ENCODE results near the gene PGLYRP2. TPM values are rescaled to one million over a fixed set of nuclear protein-coding genes. Genes with fewer than 3 reads are reported as not detected.

PGLYRP2 gene
- total and polyA plus RNA-seq, 9 of the 15 experiments (the other 6 are each of a cell fraction or from before 2014, with no cell fraction given), result not detected

DNA sequence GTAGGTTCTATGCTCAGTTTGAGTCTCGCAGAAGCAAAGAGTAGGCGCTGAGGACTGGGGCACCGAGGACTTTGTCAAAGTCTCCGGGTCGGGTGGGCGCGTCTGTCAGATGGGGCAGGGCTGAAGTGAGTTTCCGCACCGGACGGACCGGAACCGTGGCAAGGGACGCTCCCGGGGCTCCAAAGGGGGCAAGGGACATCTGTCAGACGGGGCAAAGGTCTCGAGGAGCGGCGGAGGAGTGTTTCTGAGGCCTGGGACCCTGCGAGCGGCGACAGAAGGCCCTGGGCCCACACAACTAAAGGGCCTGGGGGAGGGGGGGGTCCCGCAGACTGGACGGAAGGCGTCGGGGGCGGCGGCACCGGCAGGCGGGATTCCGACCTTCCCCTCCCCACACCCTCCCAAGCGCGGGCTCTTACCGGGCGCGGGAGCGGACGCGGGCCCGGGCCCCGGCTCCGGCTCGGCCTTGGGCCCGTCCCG, 47.2 kb downstream of the PGLYRP2 start (continued):
- TF ChIP-seq HMGN3 (IDR thresholded peaks at IDR 0.05; ENCODE audit: borderline replicate concordance, extremely low read depth, insufficient read length, low read depth, low read length) (no peak), U2AF2 (optimal IDR thresholded peaks at IDR 0.05; ENCODE audit: low read depth, low read length) (no peak), ZBED1 (IDR thresholded peaks at IDR 0.05) (no peak), RNF2 (IDR thresholded peaks at IDR 0.05) (no peak), ZNF75A (CRISPR knock-in tag; IDR thresholded peaks at IDR 0.05) (no peak), ZFP30 (CRISPR knock-in tag; IDR thresholded peaks at IDR 0.05; ENCODE audit: borderline replicate concordance) (no peak), EP300 (IDR thresholded peaks at IDR 0.05; ENCODE audit: low read length) (no peak), EP400 (IDR thresholded peaks at IDR 0.05) (no peak), MTA3 (IDR thresholded peaks at IDR 0.05; ENCODE audit: borderline replicate concordance) (no peak)
- TF ChIP-seq, protein P1, sequence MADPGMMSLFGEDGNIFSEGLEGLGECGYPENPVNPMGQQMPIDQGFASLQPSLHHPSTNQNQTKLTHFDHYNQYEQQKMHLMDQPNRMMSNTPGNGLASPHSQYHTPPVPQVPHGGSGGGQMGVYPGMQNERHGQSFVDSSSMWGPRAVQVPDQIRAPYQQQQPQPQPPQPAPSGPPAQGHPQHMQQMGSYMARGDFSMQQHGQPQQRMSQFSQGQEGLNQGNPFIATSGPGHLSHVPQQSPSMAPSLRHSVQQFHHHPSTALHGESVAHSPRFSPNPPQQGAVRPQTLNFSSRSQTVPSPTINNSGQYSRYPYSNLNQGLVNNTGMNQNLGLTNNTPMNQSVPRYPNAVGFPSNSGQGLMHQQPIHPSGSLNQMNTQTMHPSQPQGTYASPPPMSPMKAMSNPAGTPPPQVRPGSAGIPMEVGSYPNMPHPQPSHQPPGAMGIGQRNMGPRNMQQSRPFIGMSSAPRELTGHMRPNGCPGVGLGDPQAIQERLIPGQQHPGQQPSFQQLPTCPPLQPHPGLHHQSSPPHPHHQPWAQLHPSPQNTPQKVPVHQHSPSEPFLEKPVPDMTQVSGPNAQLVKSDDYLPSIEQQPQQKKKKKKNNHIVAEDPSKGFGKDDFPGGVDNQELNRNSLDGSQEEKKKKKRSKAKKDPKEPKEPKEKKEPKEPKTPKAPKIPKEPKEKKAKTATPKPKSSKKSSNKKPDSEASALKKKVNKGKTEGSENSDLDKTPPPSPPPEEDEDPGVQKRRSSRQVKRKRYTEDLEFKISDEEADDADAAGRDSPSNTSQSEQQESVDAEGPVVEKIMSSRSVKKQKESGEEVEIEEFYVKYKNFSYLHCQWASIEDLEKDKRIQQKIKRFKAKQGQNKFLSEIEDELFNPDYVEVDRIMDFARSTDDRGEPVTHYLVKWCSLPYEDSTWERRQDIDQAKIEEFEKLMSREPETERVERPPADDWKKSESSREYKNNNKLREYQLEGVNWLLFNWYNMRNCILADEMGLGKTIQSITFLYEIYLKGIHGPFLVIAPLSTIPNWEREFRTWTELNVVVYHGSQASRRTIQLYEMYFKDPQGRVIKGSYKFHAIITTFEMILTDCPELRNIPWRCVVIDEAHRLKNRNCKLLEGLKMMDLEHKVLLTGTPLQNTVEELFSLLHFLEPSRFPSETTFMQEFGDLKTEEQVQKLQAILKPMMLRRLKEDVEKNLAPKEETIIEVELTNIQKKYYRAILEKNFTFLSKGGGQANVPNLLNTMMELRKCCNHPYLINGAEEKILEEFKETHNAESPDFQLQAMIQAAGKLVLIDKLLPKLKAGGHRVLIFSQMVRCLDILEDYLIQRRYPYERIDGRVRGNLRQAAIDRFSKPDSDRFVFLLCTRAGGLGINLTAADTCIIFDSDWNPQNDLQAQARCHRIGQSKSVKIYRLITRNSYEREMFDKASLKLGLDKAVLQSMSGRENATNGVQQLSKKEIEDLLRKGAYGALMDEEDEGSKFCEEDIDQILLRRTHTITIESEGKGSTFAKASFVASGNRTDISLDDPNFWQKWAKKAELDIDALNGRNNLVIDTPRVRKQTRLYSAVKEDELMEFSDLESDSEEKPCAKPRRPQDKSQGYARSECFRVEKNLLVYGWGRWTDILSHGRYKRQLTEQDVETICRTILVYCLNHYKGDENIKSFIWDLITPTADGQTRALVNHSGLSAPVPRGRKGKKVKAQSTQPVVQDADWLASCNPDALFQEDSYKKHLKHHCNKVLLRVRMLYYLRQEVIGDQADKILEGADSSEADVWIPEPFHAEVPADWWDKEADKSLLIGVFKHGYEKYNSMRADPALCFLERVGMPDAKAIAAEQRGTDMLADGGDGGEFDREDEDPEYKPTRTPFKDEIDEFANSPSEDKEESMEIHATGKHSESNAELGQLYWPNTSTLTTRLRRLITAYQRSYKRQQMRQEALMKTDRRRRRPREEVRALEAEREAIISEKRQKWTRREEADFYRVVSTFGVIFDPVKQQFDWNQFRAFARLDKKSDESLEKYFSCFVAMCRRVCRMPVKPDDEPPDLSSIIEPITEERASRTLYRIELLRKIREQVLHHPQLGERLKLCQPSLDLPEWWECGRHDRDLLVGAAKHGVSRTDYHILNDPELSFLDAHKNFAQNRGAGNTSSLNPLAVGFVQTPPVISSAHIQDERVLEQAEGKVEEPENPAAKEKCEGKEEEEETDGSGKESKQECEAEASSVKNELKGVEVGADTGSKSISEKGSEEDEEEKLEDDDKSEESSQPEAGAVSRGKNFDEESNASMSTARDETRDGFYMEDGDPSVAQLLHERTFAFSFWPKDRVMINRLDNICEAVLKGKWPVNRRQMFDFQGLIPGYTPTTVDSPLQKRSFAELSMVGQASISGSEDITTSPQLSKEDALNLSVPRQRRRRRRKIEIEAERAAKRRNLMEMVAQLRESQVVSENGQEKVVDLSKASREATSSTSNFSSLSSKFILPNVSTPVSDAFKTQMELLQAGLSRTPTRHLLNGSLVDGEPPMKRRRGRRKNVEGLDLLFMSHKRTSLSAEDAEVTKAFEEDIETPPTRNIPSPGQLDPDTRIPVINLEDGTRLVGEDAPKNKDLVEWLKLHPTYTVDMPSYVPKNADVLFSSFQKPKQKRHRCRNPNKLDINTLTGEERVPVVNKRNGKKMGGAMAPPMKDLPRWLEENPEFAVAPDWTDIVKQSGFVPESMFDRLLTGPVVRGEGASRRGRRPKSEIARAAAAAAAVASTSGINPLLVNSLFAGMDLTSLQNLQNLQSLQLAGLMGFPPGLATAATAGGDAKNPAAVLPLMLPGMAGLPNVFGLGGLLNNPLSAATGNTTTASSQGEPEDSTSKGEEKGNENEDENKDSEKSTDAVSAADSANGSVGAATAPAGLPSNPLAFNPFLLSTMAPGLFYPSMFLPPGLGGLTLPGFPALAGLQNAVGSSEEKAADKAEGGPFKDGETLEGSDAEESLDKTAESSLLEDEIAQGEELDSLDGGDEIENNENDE (IDR thresholded peaks at IDR 0.05; ENCODE audit: low read depth, low read length), result no peak
- TF ChIP-seq, protein P2, sequence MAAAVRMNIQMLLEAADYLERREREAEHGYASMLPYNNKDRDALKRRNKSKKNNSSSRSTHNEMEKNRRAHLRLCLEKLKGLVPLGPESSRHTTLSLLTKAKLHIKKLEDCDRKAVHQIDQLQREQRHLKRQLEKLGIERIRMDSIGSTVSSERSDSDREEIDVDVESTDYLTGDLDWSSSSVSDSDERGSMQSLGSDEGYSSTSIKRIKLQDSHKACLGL (CRISPR knock-in tag; IDR thresholded peaks at IDR 0.05; ENCODE audit: borderline replicate concordance, poor library complexity, severe bottlenecking), result no peak
